B cell (primary cell): ENCODE results near the gene PALM.

Source experiments
- CTCF ChIP-seq: fragments of 200-600 bp; IDR thresholded peaks from one replicate; pipeline ENCODE4 v1.8.0; 2022; ENCODE audit warnings: antibody characterized with exemption, mild to moderate bottlenecking
- EZH2 ChIP-seq: IDR thresholded peaks from 2 replicates; pipeline ENCODE4 v1.6.1; 2012; ENCODE audit warnings: borderline replicate concordance, low read depth, mild to moderate bottlenecking, moderate library complexity, low read length; ENCODE audit not compliant: insufficient read depth, poor library complexity, severe bottlenecking

- TF ChIP-seq CTCF (no peak), EZH2 (no peak)
Observed at GRCh38 chr19:688214-688613, 20.5 kb upstream of the PALM start.
